ENCODE data around the gene UBE2Z. TPM values are rescaled to one million over a fixed set of nuclear protein-coding genes. Genes with fewer than 3 reads are reported as not detected.

UBE2Z gene
- total and polyA plus RNA-seq, 2 of the 13 experiments (the other 11 are each of a cell fraction or from before 2014, with no cell fraction given), result 63.2 to 122 TPM

DNA sequence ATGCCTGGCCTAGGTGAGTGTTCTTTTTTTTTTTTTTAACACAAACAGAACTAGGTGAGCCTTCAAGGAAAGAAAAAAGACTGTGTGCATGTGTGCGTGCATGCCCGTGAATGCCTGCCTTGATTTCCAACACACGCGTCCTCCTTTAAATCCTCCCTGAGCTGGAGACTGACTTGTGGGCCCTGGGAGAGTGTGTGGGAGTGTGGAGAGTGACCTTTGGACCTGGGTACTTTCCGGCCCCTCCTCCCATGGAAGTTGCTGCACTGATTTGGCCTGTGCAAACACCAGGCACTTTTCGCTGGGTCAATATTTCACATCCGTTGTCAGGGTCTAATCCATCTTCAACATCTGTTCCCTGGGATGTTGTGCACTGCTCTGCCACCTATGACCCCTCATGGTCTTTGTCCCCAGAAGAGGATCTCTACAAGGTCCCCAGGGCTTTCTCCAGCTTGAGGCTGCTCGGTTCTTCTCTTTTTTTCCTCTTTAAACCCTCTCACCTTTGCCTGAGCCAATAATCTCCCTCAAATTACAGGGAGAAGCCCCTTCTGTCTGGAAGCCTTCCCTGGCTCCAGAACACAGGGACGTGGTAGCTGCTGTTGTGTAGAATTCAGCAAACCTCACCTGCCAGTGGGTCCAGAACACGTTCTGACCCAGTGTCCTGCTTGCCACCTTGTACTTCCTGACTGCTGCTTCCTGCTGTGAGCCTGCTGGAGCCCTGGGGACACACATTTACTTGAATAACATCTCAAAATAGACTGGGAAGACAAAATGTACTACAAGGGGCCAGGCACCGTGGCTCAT, 36.5 kb upstream of the UBE2Z start (continued):
- TF ChIP-seq SP1 (IDR thresholded peaks at IDR 0.05) (no peak), SP1 (CRISPR knock-in tag; IDR thresholded peaks at IDR 0.05) (peak; percentile 52), ZNF563 (CRISPR knock-in tag; IDR thresholded peaks at IDR 0.05) (peak; percentile 91; the same call in 1 of the 2 replicates), ZNF816 (CRISPR knock-in tag; IDR thresholded peaks at IDR 0.05; ENCODE audit: borderline replicate concordance) (peak; percentile 96; the same call in 1 of the 2 replicates), TEAD2 (CRISPR knock-in tag; IDR thresholded peaks at IDR 0.05) (no peak), TRIM24 (CRISPR knock-in tag; IDR thresholded peaks at IDR 0.05) (peak; percentile 87), IRF2 (CRISPR knock-in tag; IDR thresholded peaks at IDR 0.05) (peak; percentile 99), TBP (CRISPR knock-in tag; IDR thresholded peaks at IDR 0.05) (no peak), ZNF615 (CRISPR knock-in tag; IDR thresholded peaks at IDR 0.05; ENCODE audit: borderline replicate concordance) (no peak), ISL2 (CRISPR knock-in tag; IDR thresholded peaks at IDR 0.05) (peak; percentile 96), IRX3 (CRISPR knock-in tag; IDR thresholded peaks at IDR 0.05; ENCODE audit: borderline replicate concordance, low read depth) (peak; percentile 38; the same call in 1 of the 2 replicates), SKI (IDR thresholded peaks at IDR 0.05; ENCODE audit: partially characterized antibody) (peak; percentile 83), SUZ12 (IDR thresholded peaks at IDR 0.05; ENCODE audit: low read depth, low read length) (no peak), CAMTA2 (CRISPR knock-in tag; IDR thresholded peaks at IDR 0.05; ENCODE audit: borderline replicate concordance) (no peak), ZZZ3 (CRISPR knock-in tag; IDR thresholded peaks at IDR 0.05; ENCODE audit: borderline replicate concordance) (0 out of 2 replicates have a peak, but pooled peaks have one; percentile 88), CHD4 (IDR thresholded peaks at IDR 0.05; ENCODE audit: borderline replicate concordance, low read length) (no peak)
- TF ChIP-seq, protein P1, sequence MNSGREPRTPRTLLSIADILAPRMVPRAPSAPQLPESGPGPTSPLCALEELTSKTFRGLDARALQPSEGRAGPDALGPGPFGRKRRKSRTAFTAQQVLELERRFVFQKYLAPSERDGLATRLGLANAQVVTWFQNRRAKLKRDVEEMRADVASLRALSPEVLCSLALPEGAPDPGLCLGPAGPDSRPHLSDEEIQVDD (CRISPR knock-in tag; IDR thresholded peaks at IDR 0.05; ENCODE audit: borderline replicate concordance), result no peak
- TF ChIP-seq, protein P2, sequence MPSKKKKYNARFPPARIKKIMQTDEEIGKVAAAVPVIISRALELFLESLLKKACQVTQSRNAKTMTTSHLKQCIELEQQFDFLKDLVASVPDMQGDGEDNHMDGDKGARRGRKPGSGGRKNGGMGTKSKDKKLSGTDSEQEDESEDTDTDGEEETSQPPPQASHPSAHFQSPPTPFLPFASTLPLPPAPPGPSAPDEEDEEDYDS (CRISPR knock-in tag; IDR thresholded peaks at IDR 0.05), result peak; percentile 81
- TF ChIP-seq, protein P3, sequence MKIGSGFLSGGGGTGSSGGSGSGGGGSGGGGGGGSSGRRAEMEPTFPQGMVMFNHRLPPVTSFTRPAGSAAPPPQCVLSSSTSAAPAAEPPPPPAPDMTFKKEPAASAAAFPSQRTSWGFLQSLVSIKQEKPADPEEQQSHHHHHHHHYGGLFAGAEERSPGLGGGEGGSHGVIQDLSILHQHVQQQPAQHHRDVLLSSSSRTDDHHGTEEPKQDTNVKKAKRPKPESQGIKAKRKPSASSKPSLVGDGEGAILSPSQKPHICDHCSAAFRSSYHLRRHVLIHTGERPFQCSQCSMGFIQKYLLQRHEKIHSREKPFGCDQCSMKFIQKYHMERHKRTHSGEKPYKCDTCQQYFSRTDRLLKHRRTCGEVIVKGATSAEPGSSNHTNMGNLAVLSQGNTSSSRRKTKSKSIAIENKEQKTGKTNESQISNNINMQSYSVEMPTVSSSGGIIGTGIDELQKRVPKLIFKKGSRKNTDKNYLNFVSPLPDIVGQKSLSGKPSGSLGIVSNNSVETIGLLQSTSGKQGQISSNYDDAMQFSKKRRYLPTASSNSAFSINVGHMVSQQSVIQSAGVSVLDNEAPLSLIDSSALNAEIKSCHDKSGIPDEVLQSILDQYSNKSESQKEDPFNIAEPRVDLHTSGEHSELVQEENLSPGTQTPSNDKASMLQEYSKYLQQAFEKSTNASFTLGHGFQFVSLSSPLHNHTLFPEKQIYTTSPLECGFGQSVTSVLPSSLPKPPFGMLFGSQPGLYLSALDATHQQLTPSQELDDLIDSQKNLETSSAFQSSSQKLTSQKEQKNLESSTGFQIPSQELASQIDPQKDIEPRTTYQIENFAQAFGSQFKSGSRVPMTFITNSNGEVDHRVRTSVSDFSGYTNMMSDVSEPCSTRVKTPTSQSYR (CRISPR knock-in tag; IDR thresholded peaks at IDR 0.05; ENCODE audit: borderline replicate concordance), result peak; percentile 100
- TF ChIP-seq, protein P4, sequence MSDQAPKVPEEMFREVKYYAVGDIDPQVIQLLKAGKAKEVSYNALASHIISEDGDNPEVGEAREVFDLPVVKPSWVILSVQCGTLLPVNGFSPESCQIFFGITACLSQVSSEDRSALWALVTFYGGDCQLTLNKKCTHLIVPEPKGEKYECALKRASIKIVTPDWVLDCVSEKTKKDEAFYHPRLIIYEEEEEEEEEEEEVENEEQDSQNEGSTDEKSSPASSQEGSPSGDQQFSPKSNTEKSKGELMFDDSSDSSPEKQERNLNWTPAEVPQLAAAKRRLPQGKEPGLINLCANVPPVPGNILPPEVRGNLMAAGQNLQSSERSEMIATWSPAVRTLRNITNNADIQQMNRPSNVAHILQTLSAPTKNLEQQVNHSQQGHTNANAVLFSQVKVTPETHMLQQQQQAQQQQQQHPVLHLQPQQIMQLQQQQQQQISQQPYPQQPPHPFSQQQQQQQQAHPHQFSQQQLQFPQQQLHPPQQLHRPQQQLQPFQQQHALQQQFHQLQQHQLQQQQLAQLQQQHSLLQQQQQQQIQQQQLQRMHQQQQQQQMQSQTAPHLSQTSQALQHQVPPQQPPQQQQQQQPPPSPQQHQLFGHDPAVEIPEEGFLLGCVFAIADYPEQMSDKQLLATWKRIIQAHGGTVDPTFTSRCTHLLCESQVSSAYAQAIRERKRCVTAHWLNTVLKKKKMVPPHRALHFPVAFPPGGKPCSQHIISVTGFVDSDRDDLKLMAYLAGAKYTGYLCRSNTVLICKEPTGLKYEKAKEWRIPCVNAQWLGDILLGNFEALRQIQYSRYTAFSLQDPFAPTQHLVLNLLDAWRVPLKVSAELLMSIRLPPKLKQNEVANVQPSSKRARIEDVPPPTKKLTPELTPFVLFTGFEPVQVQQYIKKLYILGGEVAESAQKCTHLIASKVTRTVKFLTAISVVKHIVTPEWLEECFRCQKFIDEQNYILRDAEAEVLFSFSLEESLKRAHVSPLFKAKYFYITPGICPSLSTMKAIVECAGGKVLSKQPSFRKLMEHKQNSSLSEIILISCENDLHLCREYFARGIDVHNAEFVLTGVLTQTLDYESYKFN (CRISPR knock-in tag; conservative IDR thresholded peaks at IDR 0.05), result peak; percentile 100
- TF ChIP-seq, protein P5, sequence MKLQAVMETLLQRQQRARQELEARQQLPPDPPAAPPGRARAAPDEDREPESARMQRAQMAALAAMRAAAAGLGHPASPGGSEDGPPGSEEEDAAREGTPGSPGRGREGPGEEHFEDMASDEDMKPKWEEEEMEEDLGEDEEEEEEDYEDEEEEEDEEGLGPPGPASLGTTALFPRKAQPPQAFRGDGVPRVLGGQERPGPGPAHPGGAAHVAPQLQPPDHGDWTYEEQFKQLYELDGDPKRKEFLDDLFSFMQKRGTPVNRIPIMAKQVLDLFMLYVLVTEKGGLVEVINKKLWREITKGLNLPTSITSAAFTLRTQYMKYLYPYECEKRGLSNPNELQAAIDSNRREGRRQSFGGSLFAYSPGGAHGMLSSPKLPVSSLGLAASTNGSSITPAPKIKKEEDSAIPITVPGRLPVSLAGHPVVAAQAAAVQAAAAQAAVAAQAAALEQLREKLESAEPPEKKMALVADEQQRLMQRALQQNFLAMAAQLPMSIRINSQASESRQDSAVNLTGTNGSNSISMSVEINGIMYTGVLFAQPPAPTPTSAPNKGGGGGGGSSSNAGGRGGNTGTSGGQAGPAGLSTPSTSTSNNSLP (IDR thresholded peaks at IDR 0.05; ENCODE audit: low read depth, low read length), result peak; percentile 91

Data from HepG2 (cell line).